ENCODE results near the gene PHIP. TPM values are rescaled to one million over a fixed set of nuclear protein-coding genes. Genes with fewer than 3 reads are reported as not detected.

Gene PHIP
- total RNA-seq, 1 experiment from 2014 or later = 22.6 TPM

DNA sequence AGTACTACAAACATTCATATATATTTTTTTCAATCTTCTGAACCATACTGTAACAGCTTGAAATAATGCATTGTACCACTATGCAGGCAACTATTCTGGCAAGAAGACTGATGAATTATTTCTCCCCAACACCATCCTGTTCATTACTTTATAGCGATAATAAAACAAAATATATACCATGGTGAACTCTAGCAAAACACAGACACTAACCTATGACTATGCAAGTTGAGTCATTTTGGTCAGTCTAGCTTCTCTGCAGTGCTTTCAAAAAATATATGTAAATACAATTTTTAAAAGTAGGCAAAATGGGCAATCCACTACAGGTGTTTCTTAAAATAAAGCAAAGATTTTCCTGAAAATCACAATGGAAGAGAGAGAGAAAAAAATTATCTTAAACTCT, 20.3 kb downstream of the PHIP start:
- ChIA-PET CTCF (no interaction called here), POLR2A (no interaction called here), RAD21 (ENCODE audit: low non-redundant PET in 1 of 2, low total read pairs in 2 of 2, uncharacterized antibody in 2 of 2, unreplicated experiment in 2 of 2) (no interaction called here)
- peaks cover 39% of the 10 kb centered on the region for H3K79me2 ChIP-seq (ENCODE audit: insufficient read depth, low read length)
- intact Hi-C loops (cut with micrococcal nuclease) = no loop called here
- no peak overlapping the region for H3K4me3 ChIP-seq (replicated peaks in 1 of 2; ENCODE audit: low read depth in 1 of 2, low read length in 2 of 2)
- ATAC-seq = no peak
- no TSS peak for BruUV-seq (replicated peaks)
- no peak overlapping the region for H3K9ac ChIP-seq (ENCODE audit: low read length)
- H3K36me3 ChIP-seq (ENCODE audit: control insufficient read depth in 1 of 2, insufficient read depth in 2 of 2, low read length in 2 of 2) = peaks cover 11 to 18% of the 10 kb centered on the region in 2 experiments
- H3K27ac ChIP-seq (ENCODE audit: low read depth, low read length) = no peak overlapping the region
- DNase-seq (ENCODE audit: low read depth, low spot score) = no peak
- TF ChIP-seq EZH2 (IDR thresholded peaks at IDR 0.05) (no peak), JUND (IDR thresholded peaks at IDR 0.05) (no peak), POLR2A (IDR thresholded peaks at IDR 0.05; ENCODE audit: borderline replicate concordance, extremely low read depth, insufficient read depth, insufficient read length) (no peak), ZFX (IDR thresholded peaks at IDR 0.05) (no peak), FOSL1 (IDR thresholded peaks at IDR 0.05; ENCODE audit: low read depth) (no peak), CEBPB (IDR thresholded peaks at IDR 0.05; ENCODE audit: low read depth) (no peak), EGR1 (IDR thresholded peaks at IDR 0.05; ENCODE audit: low read depth) (no peak), CBX3 (IDR thresholded peaks at IDR 0.05; ENCODE audit: low read depth) (no peak), ZNF274 (IDR thresholded peaks at IDR 0.05; ENCODE audit: low read depth, low read length) (no peak), ELF1 (IDR thresholded peaks at IDR 0.05; ENCODE audit: borderline replicate concordance, low read depth) (no peak), SIN3A (IDR thresholded peaks at IDR 0.05; ENCODE audit: low read depth) (no peak), TCF7L2 (IDR thresholded peaks at IDR 0.05; ENCODE audit: borderline replicate concordance, extremely low read depth, insufficient read depth, insufficient read length) (no peak), EZH2phosphoT487 (IDR thresholded peaks at IDR 0.05; ENCODE audit: borderline replicate concordance) (no peak), YY1 (IDR thresholded peaks at IDR 0.05; ENCODE audit: extremely low read depth, insufficient replicate concordance, low read depth, low read length) (no peak)
- TF ChIP-seq, protein P1, sequence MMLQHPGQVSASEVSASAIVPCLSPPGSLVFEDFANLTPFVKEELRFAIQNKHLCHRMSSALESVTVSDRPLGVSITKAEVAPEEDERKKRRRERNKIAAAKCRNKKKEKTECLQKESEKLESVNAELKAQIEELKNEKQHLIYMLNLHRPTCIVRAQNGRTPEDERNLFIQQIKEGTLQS (IDR thresholded peaks at IDR 0.05) = no peak
- TF ChIP-seq, protein P2, sequence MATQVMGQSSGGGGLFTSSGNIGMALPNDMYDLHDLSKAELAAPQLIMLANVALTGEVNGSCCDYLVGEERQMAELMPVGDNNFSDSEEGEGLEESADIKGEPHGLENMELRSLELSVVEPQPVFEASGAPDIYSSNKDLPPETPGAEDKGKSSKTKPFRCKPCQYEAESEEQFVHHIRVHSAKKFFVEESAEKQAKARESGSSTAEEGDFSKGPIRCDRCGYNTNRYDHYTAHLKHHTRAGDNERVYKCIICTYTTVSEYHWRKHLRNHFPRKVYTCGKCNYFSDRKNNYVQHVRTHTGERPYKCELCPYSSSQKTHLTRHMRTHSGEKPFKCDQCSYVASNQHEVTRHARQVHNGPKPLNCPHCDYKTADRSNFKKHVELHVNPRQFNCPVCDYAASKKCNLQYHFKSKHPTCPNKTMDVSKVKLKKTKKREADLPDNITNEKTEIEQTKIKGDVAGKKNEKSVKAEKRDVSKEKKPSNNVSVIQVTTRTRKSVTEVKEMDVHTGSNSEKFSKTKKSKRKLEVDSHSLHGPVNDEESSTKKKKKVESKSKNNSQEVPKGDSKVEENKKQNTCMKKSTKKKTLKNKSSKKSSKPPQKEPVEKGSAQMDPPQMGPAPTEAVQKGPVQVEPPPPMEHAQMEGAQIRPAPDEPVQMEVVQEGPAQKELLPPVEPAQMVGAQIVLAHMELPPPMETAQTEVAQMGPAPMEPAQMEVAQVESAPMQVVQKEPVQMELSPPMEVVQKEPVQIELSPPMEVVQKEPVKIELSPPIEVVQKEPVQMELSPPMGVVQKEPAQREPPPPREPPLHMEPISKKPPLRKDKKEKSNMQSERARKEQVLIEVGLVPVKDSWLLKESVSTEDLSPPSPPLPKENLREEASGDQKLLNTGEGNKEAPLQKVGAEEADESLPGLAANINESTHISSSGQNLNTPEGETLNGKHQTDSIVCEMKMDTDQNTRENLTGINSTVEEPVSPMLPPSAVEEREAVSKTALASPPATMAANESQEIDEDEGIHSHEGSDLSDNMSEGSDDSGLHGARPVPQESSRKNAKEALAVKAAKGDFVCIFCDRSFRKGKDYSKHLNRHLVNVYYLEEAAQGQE (IDR thresholded peaks at IDR 0.05; ENCODE audit: low read depth) = no peak
- TF ChIP-seq, protein P3, sequence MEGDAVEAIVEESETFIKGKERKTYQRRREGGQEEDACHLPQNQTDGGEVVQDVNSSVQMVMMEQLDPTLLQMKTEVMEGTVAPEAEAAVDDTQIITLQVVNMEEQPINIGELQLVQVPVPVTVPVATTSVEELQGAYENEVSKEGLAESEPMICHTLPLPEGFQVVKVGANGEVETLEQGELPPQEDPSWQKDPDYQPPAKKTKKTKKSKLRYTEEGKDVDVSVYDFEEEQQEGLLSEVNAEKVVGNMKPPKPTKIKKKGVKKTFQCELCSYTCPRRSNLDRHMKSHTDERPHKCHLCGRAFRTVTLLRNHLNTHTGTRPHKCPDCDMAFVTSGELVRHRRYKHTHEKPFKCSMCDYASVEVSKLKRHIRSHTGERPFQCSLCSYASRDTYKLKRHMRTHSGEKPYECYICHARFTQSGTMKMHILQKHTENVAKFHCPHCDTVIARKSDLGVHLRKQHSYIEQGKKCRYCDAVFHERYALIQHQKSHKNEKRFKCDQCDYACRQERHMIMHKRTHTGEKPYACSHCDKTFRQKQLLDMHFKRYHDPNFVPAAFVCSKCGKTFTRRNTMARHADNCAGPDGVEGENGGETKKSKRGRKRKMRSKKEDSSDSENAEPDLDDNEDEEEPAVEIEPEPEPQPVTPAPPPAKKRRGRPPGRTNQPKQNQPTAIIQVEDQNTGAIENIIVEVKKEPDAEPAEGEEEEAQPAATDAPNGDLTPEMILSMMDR (IDR thresholded peaks at IDR 0.05 in 2 of 3, conservative IDR thresholded peaks at IDR 0.05 in 1 of 3; ENCODE audit: borderline replicate concordance in 1 of 3, insufficient read depth in 1 of 3, low read depth in 2 of 3, low read length in 2 of 3) = no peak
- TF ChIP-seq, protein P4, sequence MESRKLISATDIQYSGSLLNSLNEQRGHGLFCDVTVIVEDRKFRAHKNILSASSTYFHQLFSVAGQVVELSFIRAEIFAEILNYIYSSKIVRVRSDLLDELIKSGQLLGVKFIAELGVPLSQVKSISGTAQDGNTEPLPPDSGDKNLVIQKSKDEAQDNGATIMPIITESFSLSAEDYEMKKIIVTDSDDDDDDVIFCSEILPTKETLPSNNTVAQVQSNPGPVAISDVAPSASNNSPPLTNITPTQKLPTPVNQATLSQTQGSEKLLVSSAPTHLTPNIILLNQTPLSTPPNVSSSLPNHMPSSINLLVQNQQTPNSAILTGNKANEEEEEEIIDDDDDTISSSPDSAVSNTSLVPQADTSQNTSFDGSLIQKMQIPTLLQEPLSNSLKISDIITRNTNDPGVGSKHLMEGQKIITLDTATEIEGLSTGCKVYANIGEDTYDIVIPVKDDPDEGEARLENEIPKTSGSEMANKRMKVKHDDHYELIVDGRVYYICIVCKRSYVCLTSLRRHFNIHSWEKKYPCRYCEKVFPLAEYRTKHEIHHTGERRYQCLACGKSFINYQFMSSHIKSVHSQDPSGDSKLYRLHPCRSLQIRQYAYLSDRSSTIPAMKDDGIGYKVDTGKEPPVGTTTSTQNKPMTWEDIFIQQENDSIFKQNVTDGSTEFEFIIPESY (IDR thresholded peaks at IDR 0.05; ENCODE audit: extremely low read depth, insufficient replicate concordance, low read length) = no peak
- TF ChIP-seq, protein P5, sequence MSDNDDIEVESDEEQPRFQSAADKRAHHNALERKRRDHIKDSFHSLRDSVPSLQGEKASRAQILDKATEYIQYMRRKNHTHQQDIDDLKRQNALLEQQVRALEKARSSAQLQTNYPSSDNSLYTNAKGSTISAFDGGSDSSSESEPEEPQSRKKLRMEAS (IDR thresholded peaks at IDR 0.05) = no peak
- no peaks in the 10 kb centered on the region for H3K27me3 ChIP-seq (ENCODE audit: insufficient read depth, low read length)
- H2AFZ ChIP-seq (ENCODE audit: low read depth, low read length, poor library complexity, severe bottlenecking) = no peak overlapping the region
- no peaks in the 10 kb centered on the region for H3K9me2 ChIP-seq (ENCODE audit: insufficient read depth)
- H3K9me3 ChIP-seq (ENCODE audit: control insufficient read depth in 1 of 2, insufficient read depth in 1 of 2, low read depth in 1 of 2, low read length in 2 of 2) = no peaks in the 10 kb centered on the region
- H4K20me1 ChIP-seq (ENCODE audit: insufficient read depth) = no peaks in the 10 kb centered on the region
- no peaks in the 10 kb centered on the region for H3K4me1 ChIP-seq (ENCODE audit: control insufficient read depth in 1 of 2, insufficient read depth in 2 of 2, low read length in 2 of 2)
- no peak overlapping the region for H3K4me2 ChIP-seq (ENCODE audit: low read length)

Data from HCT116 (cell line).